Activated gamma-delta T cell treated with anti-CD3 and anti-CD28 coated beads, Interleukin-2, amount 50 U/mL, for 16 hours (primary cell): ENCODE data around the gene KRT33A.
"Not testable (repeated sequence)": the region's sequence is repeated elsewhere in the genome, so short reads cannot be mapped to it uniquely, and the experiment has no call there.

Experiments
- DNase-seq: peaks from one replicate; pipeline ENCODE4 v3.0.0-alpha.2; 2020; ENCODE audit warnings: low read depth

Gene KRT33A

DNA sequence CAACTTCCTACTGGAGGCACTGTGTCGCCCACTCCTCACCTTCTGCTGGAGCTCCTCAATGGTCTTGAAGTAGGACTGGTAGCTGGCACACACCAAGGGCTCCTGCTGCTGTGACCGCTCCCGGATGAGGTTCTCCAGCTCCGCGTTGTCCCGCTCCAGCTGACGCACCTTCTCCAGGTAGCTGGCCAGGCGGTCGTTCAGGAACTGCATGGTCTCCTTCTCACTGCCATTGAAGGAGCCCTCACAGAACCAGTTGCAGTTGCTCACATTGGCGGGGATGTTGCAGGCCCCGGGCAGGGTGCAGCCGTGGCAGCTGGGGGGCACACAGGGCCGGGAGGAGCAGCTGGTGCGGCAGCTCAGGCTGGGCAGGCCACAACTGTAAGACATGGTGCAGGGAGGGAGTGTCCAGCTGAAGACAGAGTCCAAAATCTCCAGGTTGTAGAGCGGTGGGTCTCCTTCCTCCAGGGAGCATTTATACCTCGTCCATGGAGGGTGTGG, at the start of gene KRT33A:
Gene KRT33A, minus strand, starts transcription at position 448 of the 498 bp plus-strand sequence. Its CDS starts 61 bp downstream, at position 387.
- DNase-seq: not testable (repeated sequence)

DNA sequence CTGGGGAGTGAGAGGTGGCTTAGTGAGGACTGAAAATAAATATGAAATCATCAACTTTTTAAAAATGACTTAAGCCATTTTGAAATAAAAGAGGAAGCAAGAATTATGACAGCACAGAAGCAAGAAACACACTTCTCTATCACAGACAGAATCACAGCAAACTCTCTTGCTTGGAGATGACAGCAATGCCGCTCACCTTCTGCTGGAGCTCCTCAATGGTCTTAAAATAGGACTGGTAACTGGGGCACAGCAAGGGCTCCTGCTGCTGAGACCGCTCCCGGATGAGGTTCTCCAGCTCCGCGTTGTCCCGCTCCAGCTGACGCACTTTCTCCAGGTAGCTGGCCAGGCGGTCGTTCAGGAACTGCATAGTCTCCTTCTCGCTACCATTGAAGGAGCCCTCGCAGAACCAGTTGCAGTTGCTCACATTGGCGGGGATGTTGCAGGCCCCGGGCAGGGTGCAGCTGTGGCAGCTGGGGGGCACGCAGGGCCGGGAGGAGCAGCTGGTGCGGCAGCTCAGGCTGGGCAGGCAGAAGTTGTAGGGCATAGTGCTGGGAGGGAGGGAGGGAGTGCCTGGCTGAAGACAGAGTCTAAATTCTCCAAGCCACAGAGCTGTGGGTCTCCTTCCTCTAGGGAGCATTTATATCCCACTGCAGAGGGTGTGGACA, 46.5 kb upstream of the KRT33A start, which contains the start of gene KRT31:
Gene KRT31, minus strand, starts transcription at position 613 of the 665 bp plus-strand sequence. Its CDS starts 69 bp downstream, at position 544.
- no peak for DNase-seq

DNA sequence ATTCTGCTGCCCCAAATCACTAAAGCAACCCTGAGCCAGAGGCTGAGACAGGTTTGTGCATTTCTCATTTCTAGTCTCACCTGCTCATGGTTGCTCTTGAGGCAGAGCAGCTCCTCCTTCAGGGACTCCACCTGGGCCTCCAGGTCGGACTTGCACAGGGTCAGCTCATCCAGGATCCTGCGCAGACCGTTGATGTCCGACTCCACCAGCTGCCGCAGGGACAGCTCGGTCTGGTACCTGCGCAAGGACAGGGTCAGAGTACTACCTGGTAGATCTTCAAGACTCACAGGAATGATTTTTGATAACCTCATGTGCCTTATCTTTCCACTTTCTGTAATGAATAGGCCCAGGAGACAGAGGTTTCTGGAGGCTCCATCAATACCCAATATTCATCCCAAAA, 45.7 kb upstream of the KRT33A start:
- DNase-seq: no peak

DNA sequence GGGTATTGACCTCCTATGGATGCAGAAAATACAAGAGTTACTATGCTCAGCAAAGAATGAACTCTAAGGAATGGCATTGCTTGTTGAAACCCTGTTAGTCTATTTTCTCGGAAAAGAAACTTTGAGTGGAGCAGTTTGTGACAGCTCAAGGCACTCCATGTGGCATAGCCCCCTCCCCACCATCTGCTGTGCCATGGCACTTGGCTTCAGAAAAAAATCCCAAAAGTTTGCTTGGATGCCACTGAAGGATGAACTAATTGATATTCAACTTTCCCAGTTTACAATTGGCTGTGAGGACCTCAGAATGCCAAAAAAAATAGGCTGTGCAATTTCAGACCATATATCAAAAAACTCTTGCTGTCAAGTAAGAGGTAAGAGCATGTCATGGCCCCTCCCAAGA, 45.0 kb upstream of the KRT33A start:
- DNase-seq: no peak

- DNase-seq: not testable (repeated sequence)
Measured at GRCh38 chr17:41395044-41395443, 44.4 kb upstream of the KRT33A start.

- DNase-seq: no peak
Measured at GRCh38 chr17:41394254-41394996, 43.8 kb upstream of the KRT33A start.

DNA sequence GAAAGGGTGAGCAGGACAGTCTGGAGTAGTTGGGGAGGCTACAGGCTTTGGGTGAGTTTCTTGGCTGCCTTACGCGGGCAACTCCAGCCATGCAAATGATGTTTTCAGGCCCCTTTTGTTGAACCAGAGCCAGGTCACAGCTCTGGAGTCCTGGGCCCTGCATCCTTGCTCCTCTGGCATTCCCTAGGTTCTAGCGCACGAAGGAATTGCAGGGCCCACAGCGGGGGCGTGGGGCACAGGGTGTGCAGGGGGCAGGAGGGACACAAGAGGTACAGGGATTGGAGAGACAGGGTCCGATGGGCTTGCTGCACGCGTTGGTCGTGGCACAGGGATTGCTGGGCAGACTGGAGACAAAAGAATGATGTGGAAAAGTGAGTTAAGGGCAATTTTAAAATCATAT, 43.2 kb upstream of the KRT33A start:
- no peak for DNase-seq

- no peak for DNase-seq
Measured at GRCh38 chr17:41393294-41393693, 42.7 kb upstream of the KRT33A start.

DNA sequence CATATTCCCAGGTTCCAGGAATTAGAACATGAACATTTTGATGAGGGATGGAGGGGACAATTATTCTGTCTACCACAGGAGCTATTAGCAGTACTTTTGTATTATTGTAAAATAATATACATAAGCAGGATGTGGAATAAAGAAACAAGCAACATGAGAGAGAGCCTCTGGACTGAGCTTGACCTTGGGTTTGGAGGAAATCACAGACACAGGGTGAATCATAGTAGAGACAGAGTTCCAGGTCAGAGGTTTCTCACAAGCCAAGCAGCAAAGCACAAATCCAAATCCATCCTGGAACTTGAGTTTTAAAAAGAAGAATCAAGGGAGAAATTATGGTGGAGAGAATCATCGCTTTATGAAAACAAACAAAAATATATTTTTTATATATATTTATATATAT, 41.6 kb upstream of the KRT33A start:
- no peak for DNase-seq

GRCh38 chr17:41391535-41391934, 40.9 kb upstream of the KRT33A start:
- DNase-seq: no peak

DNA sequence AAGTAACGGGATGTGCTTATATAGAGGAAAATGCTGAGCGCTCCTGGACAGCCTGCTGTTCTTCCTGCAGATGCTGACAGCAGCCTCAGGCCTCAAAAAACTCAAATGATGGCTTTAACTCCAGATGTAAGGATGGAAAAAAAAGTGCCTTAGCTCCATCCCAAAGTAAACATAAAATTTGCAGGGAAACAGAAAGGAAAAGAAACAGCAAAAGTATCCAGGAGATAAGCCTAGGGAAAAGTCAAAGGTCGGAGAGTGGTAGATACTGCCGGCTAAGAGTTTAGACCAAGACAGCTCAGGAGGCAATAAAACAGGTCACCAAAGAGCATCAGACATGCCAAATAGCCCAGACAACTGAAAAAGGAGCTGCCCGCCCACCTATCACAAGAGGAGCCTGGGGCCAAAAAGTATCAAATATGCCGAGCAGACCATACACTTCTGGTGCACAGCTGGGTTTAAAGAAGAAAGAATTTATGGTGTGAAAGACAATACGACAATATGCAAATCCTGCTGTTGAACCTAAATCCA, 39.8 kb upstream of the KRT33A start:
- no peak for DNase-seq

- DNase-seq: no peak
Measured at GRCh38 chr17:41387670-41388069, 37.0 kb upstream of the KRT33A start.

- DNase-seq: no peak
Measured at GRCh38 chr17:41386227-41386626, 35.6 kb upstream of the KRT33A start.

- DNase-seq: no peak
Measured at GRCh38 chr17:41383690-41384089, 33.1 kb upstream of the KRT33A start.

GRCh38 chr17:41382394-41382793, 31.8 kb upstream of the KRT33A start:
- DNase-seq: no peak

DNA sequence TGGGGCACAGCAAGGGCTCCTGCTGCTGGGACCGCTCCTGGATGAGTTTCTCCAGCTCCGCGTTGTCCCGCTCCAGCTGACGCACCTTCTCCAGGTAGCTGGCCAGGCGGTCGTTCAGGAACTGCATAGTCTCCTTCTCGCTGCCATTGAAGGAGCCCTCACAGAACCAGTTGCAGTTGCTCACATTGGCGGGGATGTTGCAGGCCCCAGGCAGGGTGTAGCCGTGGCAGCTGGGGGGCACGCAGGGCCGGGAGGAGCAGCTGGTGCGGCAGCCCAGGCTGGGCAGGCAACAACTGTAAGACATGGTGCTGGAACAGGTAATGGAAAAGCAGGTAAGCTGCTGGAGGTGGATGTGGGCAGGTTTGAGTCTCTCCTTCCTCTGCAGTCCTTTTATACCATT, 31.3 kb upstream of the KRT33A start, which contains the start of gene KRT34:
Gene KRT34, minus strand, starts transcription at position 364 of the 400 bp plus-strand sequence. Its CDS starts 60 bp downstream, at position 304.
- not testable (repeated sequence) for DNase-seq

DNA sequence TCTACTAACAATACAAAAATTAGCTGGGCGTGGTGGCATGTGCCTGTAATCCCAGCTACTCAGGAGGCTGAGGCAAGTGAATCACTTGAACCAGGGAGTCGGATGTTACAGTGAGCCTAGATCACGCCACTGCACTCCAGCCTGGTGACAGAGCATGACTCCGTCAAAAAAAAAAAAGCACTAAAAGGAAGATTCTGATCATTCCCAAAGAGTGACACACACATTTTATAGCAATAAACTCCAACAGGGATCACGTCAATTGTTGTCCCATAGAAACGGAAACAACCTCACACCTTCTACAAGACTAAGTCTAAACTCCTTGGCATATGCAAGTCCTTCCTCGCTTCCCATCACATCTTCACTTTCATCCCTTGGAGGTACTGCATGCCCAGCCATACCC, 29.5 kb upstream of the KRT33A start:
- DNase-seq: not testable (repeated sequence)

- DNase-seq: no peak
Measured at GRCh38 chr17:41377546-41377945, 26.9 kb upstream of the KRT33A start.

DNA sequence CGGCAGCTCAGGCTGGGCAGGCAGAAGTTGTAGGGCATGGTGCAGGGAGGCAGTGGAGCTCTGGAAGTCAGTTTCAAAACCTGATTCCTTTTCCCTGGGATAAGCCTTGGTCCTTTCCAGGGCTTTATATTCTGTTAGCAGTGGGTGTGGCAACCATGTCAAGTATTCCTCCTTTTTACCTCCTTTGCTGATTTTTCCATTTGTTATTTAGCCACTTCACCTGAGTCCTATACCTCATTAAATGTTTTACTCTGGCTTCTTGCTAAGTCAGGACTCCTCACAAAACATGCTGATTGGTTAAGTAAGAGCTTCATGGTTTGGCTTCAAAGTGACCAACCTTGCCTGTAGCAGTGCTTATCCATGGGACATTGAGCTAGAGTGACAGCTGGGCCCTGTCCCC, 19.1 kb upstream of the KRT33A start, which contains the start of gene KRT33B:
Gene KRT33B, minus strand, starts transcription at position 101 of the 400 bp plus-strand sequence. Its CDS starts 63 bp downstream, at position 38.
- DNase-seq: no peak

- DNase-seq: no peak
Measured at GRCh38 chr17:41369023-41369422, 18.4 kb upstream of the KRT33A start.

GRCh38 chr17:41367426-41368075, 16.9 kb upstream of the KRT33A start:
- no peak for DNase-seq

- DNase-seq: no peak
Measured at GRCh38 chr17:41366070-41366469, 15.4 kb upstream of the KRT33A start.
